GM23248 (cell line): ENCODE measurements around the gene STX16. TPM values are rescaled to one million over a fixed set of nuclear protein-coding genes. Genes with fewer than 3 reads are reported as not detected.

Experiments
- DNase-seq: peaks from one replicate; pipeline ENCODE4 v3.0.0-alpha.2; 2015
- H2AFZ ChIP-seq: fragments of 200-600 bp; sonication (generic); 2 replicates; pipeline ENCODE4 v1.6.1; 2016; ENCODE audit warnings: antibody characterized with exemption
- H3F3A ChIP-seq: fragments of 200-600 bp; sonication (generic); 2 replicates; pipeline ENCODE4 v1.6.1; 2016; ENCODE audit warnings: mild to moderate bottlenecking, antibody characterized with exemption, mixed run types; ENCODE audit not compliant: insufficient read depth
- H3K27ac ChIP-seq: fragments of 200-600 bp; sonication (generic); 2 replicates; pipeline ENCODE4 v1.5.1; 2016; ENCODE audit warnings: mild to moderate bottlenecking
- H3K27me3 ChIP-seq: fragments of 200-600 bp; sonication (generic); replicated peaks from 2 replicates; pipeline ENCODE4 v1.6.1; 2016; ENCODE audit warnings: mild to moderate bottlenecking; ENCODE audit not compliant: insufficient read depth
- H3K36me3 ChIP-seq: fragments of 200-600 bp; sonication (generic); 2 replicates; pipeline ENCODE4 v1.6.1; 2016; ENCODE audit warnings: low read depth, mild to moderate bottlenecking
- H3K4me1 ChIP-seq: fragments of 200-600 bp; sonication (generic); 2 replicates; pipeline ENCODE4 v1.6.1; 2016; ENCODE audit warnings: mild to moderate bottlenecking; ENCODE audit not compliant: insufficient read depth
- H3K4me2 ChIP-seq: fragments of 200-600 bp; sonication (generic); one replicate; pipeline ENCODE4 v1.6.1; 2016; ENCODE audit warnings: mild to moderate bottlenecking; ENCODE audit not compliant: unreplicated experiment
- H3K4me3 ChIP-seq: fragments of 200-600 bp; sonication (generic); 2 replicates; pipeline ENCODE4 v1.5.1; 2016; ENCODE audit warnings: mild to moderate bottlenecking
- H3K79me2 ChIP-seq: fragments of 200-600 bp; sonication (generic); 2 replicates; pipeline ENCODE4 v1.6.1; 2016; ENCODE audit warnings: mild to moderate bottlenecking; ENCODE audit not compliant: insufficient read depth
- H3K9ac ChIP-seq: fragments of 200-600 bp; sonication (generic); 2 replicates; pipeline ENCODE4 v1.6.1; 2016; ENCODE audit warnings: mild to moderate bottlenecking
- H3K9me2 ChIP-seq: fragments of 200-600 bp; sonication (generic); 2 replicates; pipeline ENCODE4 v1.6.1; 2016; ENCODE audit warnings: mixed run types, mild to moderate bottlenecking, moderate library complexity; ENCODE audit not compliant: insufficient read depth
- H3K9me3 ChIP-seq: fragments of 200-600 bp; sonication (generic); one replicate; pipeline ENCODE4 v1.6.1; 2017; ENCODE audit warnings: low read depth
- H4K20me1 ChIP-seq: fragments of 200-600 bp; sonication (generic); 2 replicates; pipeline ENCODE4 v1.6.0; 2016; ENCODE audit not compliant: insufficient read depth
- EZH2 ChIP-seq: fragments of 200-600 bp; sonication (generic); IDR thresholded peaks from 2 replicates; pipeline ENCODE4 v1.6.1; 2018; ENCODE audit warnings: antibody characterized with exemption, mild to moderate bottlenecking; ENCODE audit not compliant: insufficient read depth, poor library complexity, severe bottlenecking
- EZH2phosphoT487 ChIP-seq: fragments of 200-600 bp; sonication (generic); IDR thresholded peaks from 2 replicates; pipeline ENCODE4 v1.6.1; 2018; ENCODE audit warnings: antibody characterized with exemption, moderate library complexity, mild to moderate bottlenecking, low read depth; ENCODE audit not compliant: insufficient read depth
- WGBS, 2 experiments: methylation state at CpG; one replicate each; pipeline ENCODE4 v1.1.6; 2015 to 2017; ENCODE audit warnings: low lambda C conversion rate in 2 of 2, low coverage in 1 of 2; ENCODE audit errors: missing lambda C conversion rate in 2 of 2; 5-methylcytosine and 5-hydroxymethylcytosine counted together
- in situ Hi-C: fragments of 300-500 bp; cut with MboI; formaldehyde crosslinking; loops from 2 replicates; pipeline ENCODE4 v1.15.0; 2020
- polyA plus RNA-seq: library from polyadenylated mRNA; unstranded; fragments of >200 nt; fragmentation: Nextera tagmentation; extraction: Ambion mirVana; gene quantifications from 2 replicates; pipeline ENCODE4 v1.2.1, GENCODE V29; 2016
- total RNA-seq: library from RNA; depleted of rRNA; stranded (reverse); fragments of >200 nt; shearing (Covaris generic); gene quantifications from 2 replicates; pipeline ENCODE4 v1.2.3, GENCODE V29; 2014

The STX16 gene
- total and polyA plus RNA-seq, 2 experiments from 2014 or later = 17.6 to 36.9 TPM

DNA sequence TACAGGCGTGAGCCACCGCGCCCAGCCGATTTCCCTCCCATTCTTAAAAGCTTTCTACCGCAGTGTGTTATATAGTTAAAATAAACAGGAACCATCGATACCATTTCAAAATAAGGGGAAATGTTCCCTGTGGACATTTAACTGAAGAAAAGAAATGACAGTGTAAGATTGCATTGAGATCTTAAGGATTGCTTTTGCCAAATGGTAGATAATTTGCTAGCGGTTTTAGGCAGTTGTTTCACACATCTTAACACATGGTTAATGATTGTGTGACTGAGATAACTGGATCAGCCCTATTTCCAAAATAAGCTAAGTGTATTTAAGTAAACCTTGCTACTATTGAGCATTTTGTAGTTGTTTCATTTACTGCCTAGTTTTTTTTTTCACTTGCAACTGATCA, 15.6 kb downstream of the STX16 start:
- no peaks in the 10 kb centered on the region; the same call in 1 of the 2 replicates for H4K20me1 ChIP-seq
- peaks cover 9% of the 10 kb centered on the region for H3K4me1 ChIP-seq
- H3K4me3 ChIP-seq = no peak overlapping the region
- H3F3A ChIP-seq = peaks cover 17% of the 10 kb centered on the region; the same call in 1 of the 2 replicates
- H2AFZ ChIP-seq = no peak overlapping the region
- 93 to 95% methylated on average over 7 of the region's 7 CpGs for WGBS, 2 experiments
- no peak overlapping the region for H3K9ac ChIP-seq
- H3K9me3 ChIP-seq = no peaks in the 10 kb centered on the region
- peaks cover 55% of the 10 kb centered on the region for H3K36me3 ChIP-seq
- H3K4me2 ChIP-seq = no peak overlapping the region
- no peak for DNase-seq
- H3K9me2 ChIP-seq = no peaks in the 10 kb centered on the region
- H3K27ac ChIP-seq = no peak overlapping the region
- no peaks in the 10 kb centered on the region for H3K27me3 ChIP-seq
- peaks cover 72% of the 10 kb centered on the region for H3K79me2 ChIP-seq
- in situ Hi-C loops = no loop called here
- TF ChIP-seq EZH2 (no peak), EZH2phosphoT487 (no peak)

DNA sequence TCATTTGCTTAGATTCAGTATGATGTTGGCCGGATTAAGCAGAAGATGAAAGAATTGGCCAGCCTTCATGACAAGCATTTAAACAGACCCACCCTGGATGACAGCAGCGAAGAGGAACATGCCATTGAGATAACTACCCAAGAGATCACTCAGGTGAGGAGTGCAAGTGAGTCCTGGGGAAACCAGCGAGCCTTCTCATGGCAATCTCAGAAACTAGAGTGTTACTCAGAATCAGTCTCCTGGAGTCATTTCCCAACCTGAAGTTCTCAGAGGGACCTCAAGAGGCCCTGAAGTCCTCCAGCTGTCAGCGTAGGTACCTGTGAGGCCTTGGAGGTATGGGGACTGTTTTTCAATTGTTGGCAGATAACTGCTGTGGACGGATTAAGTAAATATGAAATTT, 16.9 kb downstream of the STX16 start:
- TF ChIP-seq EZH2phosphoT487 (no peak), EZH2 (no peak)
- in situ Hi-C loops = no loop called here
- Histone ChIP-seq H3K79me2 (peaks cover 59% of the 10 kb centered on the region), H3K9ac (no peak overlapping the region), H3K4me1 (peaks cover 9% of the 10 kb centered on the region), H3K4me2 (no peak overlapping the region), H2AFZ (no peak overlapping the region), H3K4me3 (no peak overlapping the region), H3K9me3 (no peaks in the 10 kb centered on the region), H3K36me3 (peaks cover 58% of the 10 kb centered on the region), H4K20me1 (no peaks in the 10 kb centered on the region; the same call in 1 of the 2 replicates), H3K9me2 (no peaks in the 10 kb centered on the region), H3F3A (peaks cover 17% of the 10 kb centered on the region; the same call in 1 of the 2 replicates), H3K27ac (no peak overlapping the region), H3K27me3 (no peaks in the 10 kb centered on the region)
- no peak for DNase-seq
- WGBS, 2 experiments = 95 to 99% methylated on average over 5 of the region's 5 CpGs

DNA sequence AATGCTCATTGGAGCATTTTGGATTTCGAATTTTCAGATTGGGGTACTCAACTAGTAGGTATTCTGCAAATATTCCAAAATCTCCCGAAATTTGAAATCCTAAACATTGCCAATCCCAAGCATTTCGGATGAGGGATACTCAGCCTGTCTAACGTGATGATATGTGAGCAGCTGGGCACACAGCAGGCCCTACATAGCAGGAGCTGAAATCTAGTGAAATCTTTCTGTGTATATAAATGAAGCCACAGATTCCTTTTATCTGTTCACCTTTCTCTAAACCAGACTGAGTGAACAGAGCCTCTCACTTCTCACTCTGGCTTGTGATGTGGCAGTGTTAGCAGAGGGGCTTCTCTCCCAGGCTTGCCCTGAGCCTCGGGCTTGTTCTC, 17.8 kb downstream of the STX16 start:
- no peak overlapping the region for H3K4me2 ChIP-seq
- peaks cover 17% of the 10 kb centered on the region; the same call in 1 of the 2 replicates for H3F3A ChIP-seq
- no peak overlapping the region for H3K27ac ChIP-seq
- H3K4me3 ChIP-seq = no peak overlapping the region
- H2AFZ ChIP-seq = no peak overlapping the region
- DNase-seq = no peak
- peaks cover 52% of the 10 kb centered on the region for H3K79me2 ChIP-seq
- WGBS, 2 experiments = 68 to 73% methylated on average over 5 of the region's 5 CpGs
- in situ Hi-C loops = no loop called here
- TF ChIP-seq EZH2 = no peak
- no peak for TF ChIP-seq EZH2phosphoT487
- H3K9ac ChIP-seq = no peak overlapping the region
- no peaks in the 10 kb centered on the region; the same call in 1 of the 2 replicates for H4K20me1 ChIP-seq
- peaks cover 9% of the 10 kb centered on the region for H3K4me1 ChIP-seq
- H3K9me2 ChIP-seq = no peaks in the 10 kb centered on the region
- no peaks in the 10 kb centered on the region for H3K27me3 ChIP-seq
- peaks cover 58% of the 10 kb centered on the region for H3K36me3 ChIP-seq
- H3K9me3 ChIP-seq = no peaks in the 10 kb centered on the region

DNA sequence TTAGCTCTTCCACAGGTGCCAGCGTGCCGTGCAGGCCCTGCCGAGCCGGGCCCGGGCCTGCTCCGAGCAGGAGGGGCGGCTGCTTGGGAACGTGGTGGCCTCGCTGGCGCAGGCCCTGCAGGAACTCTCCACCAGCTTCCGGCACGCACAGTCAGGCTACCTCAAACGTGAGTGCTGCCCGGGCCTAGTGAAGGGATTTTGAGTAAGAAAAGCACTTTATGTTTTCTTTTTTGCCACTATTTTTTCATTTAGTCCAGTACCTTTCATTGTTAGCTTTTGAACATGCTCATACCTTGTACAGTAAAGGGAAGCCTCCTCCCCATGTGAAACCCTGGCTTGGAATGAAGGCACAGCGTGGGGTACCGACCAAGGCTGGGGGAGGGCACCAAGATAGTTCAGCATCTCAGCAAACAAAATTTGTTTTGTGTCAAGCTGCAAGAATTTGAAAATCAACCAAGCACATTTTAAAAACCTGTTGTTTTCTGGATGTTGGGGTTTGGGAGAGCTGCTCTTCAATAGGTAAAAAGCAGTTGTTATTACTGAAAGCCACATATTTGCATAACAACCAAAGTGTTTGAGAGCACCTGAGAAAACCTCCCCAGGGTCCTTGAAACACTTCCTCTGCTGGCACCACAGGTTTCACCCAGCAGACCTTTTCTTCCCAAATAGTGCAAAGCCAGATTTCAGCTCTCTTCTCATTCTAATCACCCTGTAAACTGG, 18.4 kb downstream of the STX16 start:
- Histone ChIP-seq H3K27me3 (no peaks in the 10 kb centered on the region), H3F3A (peaks cover 17% of the 10 kb centered on the region), H3K9me2 (no peaks in the 10 kb centered on the region), H3K27ac (peak overlapping the region; percentile 25), H3K9ac (no peak overlapping the region), H3K4me2 (no peak overlapping the region), H3K9me3 (no peaks in the 10 kb centered on the region), H3K36me3 (peaks cover 58% of the 10 kb centered on the region), H3K4me3 (no peak overlapping the region), H2AFZ (no peak overlapping the region), H3K79me2 (peaks cover 52% of the 10 kb centered on the region), H4K20me1 (no peaks in the 10 kb centered on the region), H3K4me1 (peaks cover 9% of the 10 kb centered on the region)
- DNase-seq = no peak
- WGBS, 2 experiments = 71 to 73% methylated on average over 16 of the region's 16 CpGs
- TF ChIP-seq EZH2phosphoT487 (no peak), EZH2 (no peak)
- in situ Hi-C loops = no loop called here
